ENCODE results near the gene ECPAS. TPM values are rescaled to one million over a fixed set of nuclear protein-coding genes. Genes with fewer than 3 reads are reported as not detected.

ECPAS gene
- total RNA-seq, result 10 to 100 TPM; 61.6 to 62.7 TPM

GRCh38 chr9:111483858-111484571, at the start of gene ECPAS:
TSS of gene ECPAS (minus strand) at chr9:111484383. CDS start at chr9:111472918, 11,465 bp downstream.

GRCh38 chr9:111525056-111525977, 41.1 kb upstream of the ECPAS start, which contains the start of gene ZNF483:
TSS of gene ZNF483 (plus strand) at chr9:111525179. CDS start at chr9:111527396, 2,217 bp downstream.

DNA sequence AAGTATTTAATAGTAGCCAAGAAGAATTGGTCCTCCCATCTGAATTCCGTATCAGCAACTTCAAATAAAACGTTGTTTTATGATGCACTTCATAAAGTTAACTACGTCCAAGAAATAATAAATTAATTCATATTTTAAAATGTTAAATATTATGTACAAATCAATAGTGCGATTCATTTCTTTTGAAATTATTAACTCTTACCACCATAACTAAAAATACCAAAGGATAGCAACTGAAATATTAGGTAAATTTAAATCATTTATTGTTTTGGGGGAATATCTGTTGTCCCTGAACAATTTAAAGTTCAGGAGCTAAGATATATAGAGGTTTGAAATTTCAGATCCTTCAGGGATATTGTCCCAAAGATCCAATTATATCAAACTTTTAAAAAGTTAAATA, 154.1 kb downstream of the ECPAS start, which contains the start of gene OR2K2:
Gene OR2K2 (minus strand): TSS at position 101 of the 400 bp plus-strand sequence. CDS start 1,791 bp downstream, outside the sequence.

Other genes with a start within 250 kb of the ECPAS start
- gene OR2K2, start 154.2 kb downstream of the ECPAS start, total RNA-seq, result not detected
- 1 to 10 TPM; 2.8 to 3.2 TPM for gene ZNF483, start 40.8 kb upstream of the ECPAS start, total RNA-seq
- under 1 TPM in 1 of 2 experiments, not detected in 1; 0.39 TPM for gene PTGR1, start 115.3 kb upstream of the ECPAS start, total RNA-seq
- gene DNAJC25, start 147.0 kb upstream of the ECPAS start, total RNA-seq, result 1 to 10 TPM; 3.5 to 3.9 TPM
- gene GNG10, start 177.2 kb upstream of the ECPAS start, total RNA-seq, result 10 to 100 TPM; 25.8 to 27.9 TPM

All from activated naive CD4-positive, alpha-beta T cell treated with anti-CD3 and anti-CD28 coated beads, Interleukin-2, amount 10 ng/mL, durations not matched to agents 5 hours and 36 hours (primary cell).